ENCODE data around the gene SLC27A2.
A peak's percentile ranks its signal among the peaks of the same experiment; 100 is the strongest.

The SLC27A2 gene

GRCh38 chr15:50137330-50137761 lies 44.6 kb upstream of the SLC27A2 start:
- TF ChIP-seq OSR1 (CRISPR knock-in tag; IDR thresholded peaks at IDR 0.05) (no peak), PPARA (CRISPR knock-in tag; IDR thresholded peaks at IDR 0.05; ENCODE audit: borderline replicate concordance) (no peak)
- peak; percentile 52 for ATAC-seq

- TF ChIP-seq GLIS3 (CRISPR knock-in tag; IDR thresholded peaks at IDR 0.05): no peak
- no peak for TF ChIP-seq ZC3H10 (CRISPR knock-in tag; IDR thresholded peaks at IDR 0.05)
- TF ChIP-seq TSHZ2 (CRISPR knock-in tag; IDR thresholded peaks at IDR 0.05): no peak
- no peak for TF ChIP-seq ESRRG (CRISPR knock-in tag; IDR thresholded peaks at IDR 0.05)
- TF ChIP-seq BACH2 (CRISPR knock-in tag; IDR thresholded peaks at IDR 0.05; ENCODE audit: borderline replicate concordance): no peak
- TF ChIP-seq ZNF70 (CRISPR knock-in tag; IDR thresholded peaks at IDR 0.05): no peak
- TF ChIP-seq PPARA (CRISPR knock-in tag; IDR thresholded peaks at IDR 0.05; ENCODE audit: borderline replicate concordance): no peak
- TF ChIP-seq ZFP3 (CRISPR knock-in tag; IDR thresholded peaks at IDR 0.05): no peak
- no peak for TF ChIP-seq TCF4 (CRISPR knock-in tag; IDR thresholded peaks at IDR 0.05; ENCODE audit: borderline replicate concordance)
- no peak for TF ChIP-seq ZNF565 (CRISPR knock-in tag; conservative IDR thresholded peaks at IDR 0.05; ENCODE audit: low read depth)
- no peak for TF ChIP-seq RARB (CRISPR knock-in tag; IDR thresholded peaks at IDR 0.05)
- no peak for TF ChIP-seq CSDC2 (CRISPR knock-in tag; IDR thresholded peaks at IDR 0.05)
- no peak for TF ChIP-seq POU6F1 (CRISPR knock-in tag; IDR thresholded peaks at IDR 0.05; ENCODE audit: borderline replicate concordance, low read depth)
- ATAC-seq: no peak
Observed at GRCh38 chr15:50137893-50138292, 44.1 kb upstream of the SLC27A2 start.

- TF ChIP-seq ZFP3 (CRISPR knock-in tag; IDR thresholded peaks at IDR 0.05): no peak
- TF ChIP-seq, protein P1, sequence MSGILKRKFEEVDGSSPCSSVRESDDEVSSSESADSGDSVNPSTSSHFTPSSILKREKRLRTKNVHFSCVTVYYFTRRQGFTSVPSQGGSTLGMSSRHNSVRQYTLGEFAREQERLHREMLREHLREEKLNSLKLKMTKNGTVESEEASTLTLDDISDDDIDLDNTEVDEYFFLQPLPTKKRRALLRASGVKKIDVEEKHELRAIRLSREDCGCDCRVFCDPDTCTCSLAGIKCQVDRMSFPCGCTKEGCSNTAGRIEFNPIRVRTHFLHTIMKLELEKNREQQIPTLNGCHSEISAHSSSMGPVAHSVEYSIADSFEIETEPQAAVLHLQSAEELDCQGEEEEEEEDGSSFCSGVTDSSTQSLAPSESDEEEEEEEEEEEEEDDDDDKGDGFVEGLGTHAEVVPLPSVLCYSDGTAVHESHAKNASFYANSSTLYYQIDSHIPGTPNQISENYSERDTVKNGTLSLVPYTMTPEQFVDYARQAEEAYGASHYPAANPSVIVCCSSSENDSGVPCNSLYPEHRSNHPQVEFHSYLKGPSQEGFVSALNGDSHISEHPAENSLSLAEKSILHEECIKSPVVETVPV (CRISPR knock-in tag; IDR thresholded peaks at IDR 0.05): no peak
- no peak for TF ChIP-seq ESRRG (CRISPR knock-in tag; IDR thresholded peaks at IDR 0.05)
- TF ChIP-seq TOX (CRISPR knock-in tag; IDR thresholded peaks at IDR 0.05; ENCODE audit: borderline replicate concordance): no peak
- no peak for TF ChIP-seq ARNTL (CRISPR knock-in tag; IDR thresholded peaks at IDR 0.05; ENCODE audit: borderline replicate concordance, low read depth)
- no peak for TF ChIP-seq PATZ1 (CRISPR knock-in tag; IDR thresholded peaks at IDR 0.05; ENCODE audit: borderline replicate concordance)
- no peak for TF ChIP-seq ZC3H10 (CRISPR knock-in tag; IDR thresholded peaks at IDR 0.05)
- no peak for TF ChIP-seq ZNF565 (CRISPR knock-in tag; conservative IDR thresholded peaks at IDR 0.05; ENCODE audit: low read depth)
- TF ChIP-seq CSDC2 (CRISPR knock-in tag; IDR thresholded peaks at IDR 0.05): no peak
- TF ChIP-seq PPARA (CRISPR knock-in tag; IDR thresholded peaks at IDR 0.05; ENCODE audit: borderline replicate concordance): no peak
- no peak for TF ChIP-seq ISL1 (CRISPR knock-in tag; IDR thresholded peaks at IDR 0.05)
- TF ChIP-seq TSHZ2 (CRISPR knock-in tag; IDR thresholded peaks at IDR 0.05): no peak
- no peak for TF ChIP-seq OSR1 (CRISPR knock-in tag; IDR thresholded peaks at IDR 0.05)
- 0 out of 3 replicates have a peak, but pooled peaks have one; percentile 38 for ATAC-seq
Observed at GRCh38 chr15:50138391-50138790, 43.6 kb upstream of the SLC27A2 start.

Measured in SK-N-SH treated with all-trans-retinoic acid at 6 μM for 48 hours (cell line).